Fibroblast of upper back skin (primary cell): ENCODE results near the gene TEX26.

Experiments used
- DNase-seq: peaks from one replicate; pipeline ENCODE4 v3.0.0-alpha.2; 2013

The TEX26 gene

DNA sequence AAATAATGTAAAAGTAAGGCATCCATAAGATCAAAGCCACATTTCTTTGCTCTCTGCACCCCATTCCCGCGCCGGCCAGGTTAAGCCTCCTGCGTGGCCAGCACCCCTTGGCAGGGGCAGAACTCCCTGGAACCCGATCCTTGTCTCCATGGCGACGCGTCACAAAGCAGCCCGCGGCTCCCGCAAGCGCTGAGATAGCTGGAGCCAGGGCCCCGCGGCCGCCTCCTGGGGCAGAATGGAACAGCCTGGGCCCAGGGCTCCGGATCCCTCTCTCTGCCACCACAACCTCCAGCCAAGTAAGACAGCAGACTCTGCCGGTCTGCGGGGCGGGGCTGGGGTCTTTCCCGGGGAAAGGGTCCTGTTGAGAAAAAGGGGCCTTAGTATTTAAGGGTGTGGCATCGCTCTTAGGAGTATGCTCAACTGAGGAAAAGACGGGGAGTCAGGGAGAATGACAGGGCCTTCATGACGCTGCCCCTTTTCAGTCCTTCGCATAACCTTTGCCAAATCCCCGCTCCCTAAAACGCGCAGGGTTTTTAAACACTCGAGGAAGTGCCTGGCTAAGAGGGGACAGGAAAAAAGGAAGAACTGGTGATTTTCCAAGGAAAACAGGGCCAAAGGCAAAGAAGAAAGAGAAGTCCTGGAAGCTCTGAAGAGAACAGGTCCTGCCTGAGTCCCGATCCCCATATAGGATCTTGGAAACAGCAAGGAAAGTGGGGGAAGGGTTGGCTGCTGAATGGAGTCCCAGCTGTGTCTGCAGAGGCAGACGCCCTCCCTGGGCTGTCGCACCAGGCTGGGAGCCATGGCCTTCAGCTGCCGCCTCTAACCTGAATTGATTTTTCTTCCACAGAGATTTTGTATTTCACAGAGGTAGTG, at the start of gene TEX26:
TEX26 (plus strand) TSS at position 176 of the 873 bp plus-strand sequence; CDS start at position 236, 60 bp downstream.
- no peak for DNase-seq

DNA sequence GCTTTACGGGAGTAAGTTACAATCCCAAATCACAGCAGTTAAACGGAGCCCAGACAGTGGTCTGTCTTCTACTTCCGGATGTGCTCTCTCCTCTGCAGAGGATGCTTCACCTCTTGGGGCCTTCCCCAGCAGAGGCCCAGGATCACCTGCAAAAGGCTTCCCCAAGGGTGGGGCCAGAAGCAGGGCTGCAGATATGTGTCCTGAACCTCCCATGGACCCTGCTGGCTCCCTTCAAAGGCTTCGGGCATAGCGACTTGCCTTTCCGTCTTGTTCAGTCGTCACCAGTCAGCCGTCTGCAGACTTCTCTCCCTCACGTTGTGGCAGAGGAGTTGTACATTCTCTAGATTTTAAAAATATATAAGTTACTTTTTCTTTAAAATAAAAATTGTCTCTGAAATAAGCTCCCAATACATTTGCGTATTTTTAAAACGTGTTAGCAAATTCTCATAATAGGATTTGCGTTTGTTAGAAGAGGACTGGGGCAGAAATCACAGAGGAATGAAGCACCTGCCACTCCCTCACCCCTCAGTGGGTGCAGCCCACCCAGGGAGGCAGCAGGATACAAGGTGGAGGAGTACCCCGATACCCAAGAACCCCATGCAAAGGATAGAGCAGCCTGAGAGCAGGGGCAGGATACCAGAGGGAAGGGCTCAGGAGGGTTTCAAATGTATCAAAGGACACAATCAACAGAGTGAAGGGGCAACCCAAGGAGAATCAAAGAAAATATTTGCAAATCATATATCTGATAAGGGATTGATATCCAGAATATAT, 49.3 kb upstream of the TEX26 start:
- no peak for DNase-seq

DNA sequence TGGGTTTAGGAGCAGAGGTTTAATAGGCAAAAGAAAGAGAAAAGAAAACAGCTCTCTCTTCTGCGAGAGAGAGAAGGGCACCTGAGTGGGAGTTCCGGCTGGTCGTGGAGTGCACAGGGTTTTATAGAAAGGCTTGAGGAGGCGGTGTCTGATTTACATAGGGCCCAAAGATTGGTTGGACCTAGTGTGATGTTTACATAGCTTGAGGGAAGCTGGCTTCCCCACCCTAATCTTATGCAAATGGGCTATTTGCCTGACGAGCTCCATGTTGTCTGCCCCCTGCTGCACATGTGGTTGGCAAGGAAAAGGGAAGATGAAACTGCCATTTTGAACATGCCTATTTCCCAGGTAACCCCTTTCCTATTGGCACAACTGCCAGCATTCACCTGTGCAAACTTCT, 47.9 kb upstream of the TEX26 start:
- no peak for DNase-seq

DNA sequence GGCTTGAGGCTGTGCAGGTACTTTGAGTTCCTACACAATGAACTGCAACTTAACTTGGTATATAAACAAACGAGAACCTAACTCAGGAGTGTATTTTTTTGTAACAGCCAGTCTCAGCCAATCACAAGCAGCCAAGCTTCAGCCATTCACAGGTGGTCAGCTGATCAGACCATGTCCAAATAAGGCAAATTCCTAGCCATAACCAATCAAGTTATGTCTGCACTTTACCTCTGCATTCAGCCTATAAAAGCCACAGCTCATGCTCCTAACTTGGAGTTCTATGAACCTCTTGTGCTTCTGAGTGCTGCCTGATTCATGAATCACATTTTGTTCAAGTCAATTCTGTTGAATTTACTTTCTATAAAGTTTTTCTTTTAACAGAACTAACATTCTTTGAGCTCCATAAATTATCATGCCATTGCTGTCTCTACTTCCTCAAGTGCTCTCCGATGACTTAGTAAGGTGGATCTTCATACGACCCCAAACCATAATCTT, 43.2 kb upstream of the TEX26 start:
- DNase-seq: no peak

DNA sequence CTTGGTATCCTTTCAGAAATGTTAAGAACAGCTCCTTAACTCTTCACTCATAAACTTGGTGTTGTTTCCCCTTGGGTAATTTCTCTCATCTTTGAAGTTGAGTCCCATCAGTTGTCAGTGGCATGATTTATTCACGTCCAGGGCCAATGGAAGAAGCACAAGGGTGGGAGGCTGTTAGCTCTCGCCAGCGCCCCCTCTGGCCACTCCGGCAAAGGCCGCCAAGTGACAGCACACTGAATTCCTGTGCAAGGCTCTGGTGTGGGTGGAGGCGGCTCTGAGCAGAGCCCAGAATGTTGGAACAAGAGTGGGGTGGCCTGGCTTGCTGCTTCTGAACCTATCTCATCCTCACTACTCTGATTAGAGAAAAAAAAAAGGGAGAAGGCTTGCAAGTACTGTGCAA, 39.5 kb upstream of the TEX26 start:
- peak; percentile 62 for DNase-seq

DNA sequence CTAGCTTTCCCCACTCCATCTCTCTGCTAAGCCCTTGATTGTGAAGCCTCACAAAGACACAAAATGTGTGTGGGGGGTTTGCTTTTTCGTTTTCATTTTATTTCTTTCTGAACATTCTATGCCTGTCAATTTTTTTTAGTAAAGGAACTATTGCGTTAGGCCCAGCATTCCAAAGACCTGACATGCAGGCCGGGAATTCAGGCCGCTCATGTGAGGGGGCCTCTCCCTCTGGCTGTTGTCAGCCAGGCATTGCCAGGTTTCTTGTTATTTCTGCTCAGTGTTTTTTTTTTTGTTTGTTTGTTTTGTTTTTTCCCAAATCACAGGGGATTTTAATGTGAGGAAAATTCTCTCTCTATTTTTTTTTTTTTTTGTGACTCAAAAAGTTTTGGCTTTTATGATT, 36.7 kb upstream of the TEX26 start:
- peak; percentile 90 for DNase-seq

DNA sequence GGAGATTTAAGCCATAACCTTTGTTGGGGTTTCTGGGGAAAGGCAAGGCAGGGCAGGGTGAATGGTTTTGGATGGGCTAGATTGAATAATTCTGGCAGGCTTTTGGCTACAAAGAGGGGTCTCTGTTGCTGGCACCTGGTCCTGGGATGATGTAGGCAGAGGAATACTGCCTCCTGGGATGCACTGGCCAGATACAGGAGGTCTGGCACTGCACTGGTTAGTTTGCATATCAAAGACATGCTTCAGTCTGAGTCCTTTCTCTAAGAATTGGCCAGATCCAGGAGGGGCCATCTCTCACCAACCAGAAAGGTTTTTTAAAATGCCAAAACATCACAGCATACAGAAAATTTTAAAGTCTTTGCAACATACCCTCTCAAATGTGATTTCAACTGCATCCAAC, 34.4 kb upstream of the TEX26 start:
- DNase-seq: no peak

DNA sequence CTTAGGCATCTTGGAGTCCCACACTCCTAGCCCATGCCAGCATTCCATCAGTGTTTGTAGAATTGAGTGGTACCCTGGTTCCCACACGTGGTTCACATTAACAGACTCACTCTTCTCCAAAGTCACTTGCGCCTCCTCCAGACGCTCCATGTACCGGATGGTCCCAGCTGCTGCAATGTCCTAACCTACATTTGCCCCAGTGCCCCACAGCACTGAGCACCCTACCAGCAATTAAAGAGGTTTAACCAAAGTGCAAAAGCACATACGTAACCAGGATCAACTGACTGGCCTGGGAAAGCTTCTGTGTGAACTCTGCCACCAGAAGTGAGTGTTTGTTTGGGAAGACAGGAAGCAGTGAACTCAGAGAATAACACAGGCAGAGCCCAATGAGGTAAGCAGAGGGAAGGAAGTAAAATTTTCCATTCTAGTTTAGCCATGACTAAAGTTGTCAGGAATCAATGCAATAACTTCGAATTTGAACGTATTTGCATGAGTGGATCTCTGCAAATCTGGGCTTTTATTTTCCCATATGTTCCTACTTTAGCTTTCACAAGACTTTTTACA, 33.7 kb upstream of the TEX26 start:
- peak; percentile 83 for DNase-seq

DNA sequence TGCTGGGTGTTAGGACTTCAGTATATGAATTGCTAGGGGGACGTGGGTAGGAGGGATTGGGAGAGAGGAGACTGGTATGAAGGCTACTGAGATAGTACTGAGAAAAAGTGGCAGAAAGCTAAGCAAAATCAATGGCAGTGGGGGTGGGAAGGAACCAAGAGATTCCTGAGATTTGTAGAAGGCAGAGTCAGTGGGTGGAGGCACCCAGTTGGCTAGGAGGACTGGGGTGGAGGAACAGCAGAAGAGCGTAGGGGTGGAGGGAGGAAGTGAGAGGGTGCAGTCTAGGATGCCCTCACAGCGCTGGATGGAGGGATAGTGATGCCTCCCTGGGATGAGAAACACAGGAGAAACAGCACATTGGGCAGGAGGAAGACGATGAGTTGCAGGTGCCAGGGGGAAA, 32.0 kb upstream of the TEX26 start:
- DNase-seq: no peak

DNA sequence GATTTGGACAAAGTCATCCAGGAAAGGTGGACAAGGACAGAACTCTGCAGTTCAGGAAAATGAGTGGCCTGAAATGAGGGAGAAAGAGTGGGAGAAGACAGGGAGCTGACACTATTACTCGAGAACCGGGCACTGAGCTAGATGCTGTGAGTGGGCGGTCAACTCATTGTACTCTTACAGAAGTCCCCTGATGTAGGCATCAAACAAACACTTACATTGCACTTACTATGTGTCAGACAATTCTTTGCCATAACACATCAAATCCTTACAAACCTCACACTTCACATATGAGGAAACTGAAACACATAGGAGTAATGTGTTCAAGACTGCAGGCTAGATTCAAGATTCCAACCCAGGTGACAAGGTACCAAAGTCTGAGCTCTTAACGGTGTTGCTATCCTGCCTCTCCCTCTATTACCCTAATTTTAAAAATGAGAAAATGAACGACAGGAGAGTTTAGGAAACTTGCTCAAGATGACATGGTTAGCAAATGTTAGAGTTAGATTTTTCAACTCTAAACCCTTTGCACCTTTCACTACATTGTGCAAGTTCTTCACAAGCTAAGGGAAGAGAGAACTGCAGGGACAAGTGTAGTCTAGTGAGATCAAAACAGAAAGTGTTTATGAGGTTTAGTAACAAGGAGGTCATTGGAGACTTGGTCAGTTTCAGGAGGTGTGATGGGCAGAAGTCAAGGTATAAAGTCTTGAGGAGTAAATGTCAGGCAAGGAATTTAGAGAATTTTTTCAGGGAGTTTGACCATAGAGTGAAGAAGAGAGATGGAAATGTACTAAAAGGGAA, 31.3 kb upstream of the TEX26 start:
- DNase-seq: no peak

DNA sequence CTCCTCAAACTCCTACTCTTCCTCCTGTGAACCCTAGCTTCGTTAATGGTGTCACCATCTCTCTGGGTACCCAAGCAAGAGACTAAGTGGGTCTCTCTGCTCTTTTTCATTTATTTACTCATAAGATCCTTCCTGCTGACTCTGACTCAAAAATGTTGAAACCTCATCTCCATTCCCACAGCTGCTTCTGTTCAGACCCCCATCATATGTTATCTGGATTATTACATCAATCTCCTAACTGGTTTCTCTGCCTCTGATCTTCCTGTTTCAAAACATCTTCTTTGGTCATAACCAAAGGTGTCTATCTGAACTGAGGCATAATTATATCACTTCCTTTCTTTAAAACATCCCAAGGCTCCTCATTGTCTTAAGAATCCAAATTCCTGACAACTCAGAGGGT, 28.4 kb upstream of the TEX26 start:
- DNase-seq: no peak

DNA sequence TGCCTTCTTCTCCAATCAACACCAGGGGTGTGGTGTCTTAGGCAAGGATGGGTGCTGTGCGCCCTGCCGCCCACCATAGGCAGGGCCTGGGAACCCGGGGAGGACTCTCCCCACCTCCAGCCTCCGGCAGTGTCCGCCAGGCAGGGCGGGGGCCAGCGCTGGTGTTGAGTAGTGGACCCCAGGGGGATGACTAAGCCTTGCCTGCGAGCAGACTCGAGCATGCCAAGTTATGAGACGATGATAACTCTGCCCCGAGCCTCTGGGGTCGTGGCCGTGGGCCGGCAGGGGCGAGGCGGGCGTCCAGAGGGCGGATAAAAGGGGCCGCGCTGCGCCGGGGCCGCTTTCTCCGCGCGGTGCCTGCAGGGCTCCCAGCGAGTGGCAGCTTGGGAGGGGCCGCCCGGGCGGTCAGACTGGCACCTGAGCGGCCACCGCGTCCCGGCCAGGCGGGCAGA, 26.5 kb upstream of the TEX26 start, which contains the start of gene MEDAG:
MEDAG (plus strand) TSS at position 340 of the 452 bp plus-strand sequence. CDS start 245 bp downstream, outside the sequence.
- peak; percentile 77 for DNase-seq

DNA sequence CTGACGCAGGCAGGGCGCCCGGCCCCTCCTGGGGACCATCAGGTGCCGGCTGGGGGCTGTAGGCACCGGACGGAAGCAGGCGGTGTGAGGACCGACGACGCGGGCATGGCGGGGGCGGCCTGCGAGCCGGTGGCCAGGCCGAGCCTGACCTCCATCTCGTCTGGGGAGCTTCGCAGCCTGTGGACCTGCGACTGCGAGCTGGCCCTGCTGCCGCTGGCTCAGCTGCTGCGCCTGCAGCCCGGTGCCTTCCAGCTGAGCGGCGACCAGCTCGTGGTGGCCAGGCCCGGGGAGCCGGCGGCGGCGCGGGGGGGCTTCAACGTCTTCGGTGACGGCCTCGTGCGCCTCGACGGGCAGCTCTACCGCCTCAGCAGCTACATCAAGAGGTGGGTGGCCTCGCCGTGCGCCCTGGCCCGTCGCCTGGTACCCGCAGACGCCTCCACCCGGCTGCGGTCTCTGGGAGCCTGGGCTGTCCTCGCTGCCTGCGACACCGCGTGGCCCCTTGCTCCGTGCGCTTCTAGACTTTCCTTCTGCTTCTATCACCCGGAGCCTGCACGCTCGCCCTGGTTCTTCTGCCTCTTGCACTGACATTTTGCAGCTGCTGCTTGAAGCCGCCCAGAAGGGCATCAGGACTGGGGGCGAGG, 25.9 kb upstream of the TEX26 start:
- no peak for DNase-seq

DNA sequence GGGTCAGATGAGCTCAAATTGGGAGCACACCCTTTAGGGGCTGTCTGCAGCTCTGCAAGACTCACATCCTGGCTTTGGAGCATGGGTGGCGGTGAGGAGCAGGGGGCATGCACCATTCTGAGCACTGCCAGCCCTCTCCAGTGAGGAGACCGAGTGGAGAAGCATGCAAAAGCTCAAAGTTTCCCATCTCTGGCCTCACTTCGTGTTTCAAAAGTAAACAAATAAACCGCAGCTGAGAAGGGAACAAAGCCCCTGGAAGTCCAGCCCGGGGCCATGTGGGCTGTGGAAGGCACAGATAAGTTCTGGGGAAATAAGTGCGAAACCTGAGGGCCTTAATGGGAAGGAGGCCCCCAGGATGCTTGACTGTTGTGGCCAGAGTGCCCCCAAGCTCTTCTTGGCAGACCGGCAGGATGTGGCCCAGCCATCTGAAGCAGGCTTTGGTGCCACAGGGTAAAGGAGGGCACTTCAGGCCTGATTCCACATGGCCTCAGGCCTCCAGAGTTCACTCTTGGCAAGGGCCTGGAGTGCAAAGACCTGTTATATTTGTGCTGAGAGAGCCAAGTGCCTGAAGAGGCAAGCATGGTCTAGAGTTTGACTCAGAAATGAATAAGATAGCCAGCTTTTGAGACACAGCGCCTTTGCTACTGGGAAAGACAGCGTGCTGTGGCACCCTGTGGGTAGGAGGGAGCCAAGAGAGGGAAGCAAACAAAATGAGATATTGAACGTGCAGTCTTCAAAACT, 25.2 kb upstream of the TEX26 start:
- no peak for DNase-seq

DNA sequence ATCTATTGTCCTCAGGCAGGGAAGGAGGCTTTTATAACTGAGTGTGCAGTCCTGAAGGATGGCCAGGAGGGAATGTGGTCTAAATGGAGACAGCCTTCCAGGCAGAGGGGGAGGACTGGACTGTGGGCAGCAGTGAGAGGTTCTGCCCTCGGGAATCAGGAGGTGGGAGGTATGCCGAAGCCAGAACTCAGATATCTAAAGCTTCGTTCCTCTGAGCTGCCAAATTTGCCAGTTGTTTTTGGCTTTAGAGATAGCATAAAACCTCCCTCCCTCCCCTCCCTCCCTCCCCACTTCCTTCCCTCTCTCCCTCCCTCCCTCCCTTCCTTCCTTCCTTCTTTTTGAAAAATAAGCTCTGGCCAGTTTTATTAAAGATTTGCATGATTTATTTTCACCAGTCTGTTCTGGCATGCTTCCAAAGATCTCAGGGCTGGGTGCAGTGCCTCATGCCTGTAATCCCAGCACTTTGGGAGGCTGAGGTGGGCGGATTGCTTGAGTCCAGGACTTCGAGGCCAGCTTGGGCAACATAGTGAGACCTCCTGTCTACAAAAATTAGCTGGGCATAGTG, 24.0 kb upstream of the TEX26 start:
- DNase-seq: peak; percentile 62

DNA sequence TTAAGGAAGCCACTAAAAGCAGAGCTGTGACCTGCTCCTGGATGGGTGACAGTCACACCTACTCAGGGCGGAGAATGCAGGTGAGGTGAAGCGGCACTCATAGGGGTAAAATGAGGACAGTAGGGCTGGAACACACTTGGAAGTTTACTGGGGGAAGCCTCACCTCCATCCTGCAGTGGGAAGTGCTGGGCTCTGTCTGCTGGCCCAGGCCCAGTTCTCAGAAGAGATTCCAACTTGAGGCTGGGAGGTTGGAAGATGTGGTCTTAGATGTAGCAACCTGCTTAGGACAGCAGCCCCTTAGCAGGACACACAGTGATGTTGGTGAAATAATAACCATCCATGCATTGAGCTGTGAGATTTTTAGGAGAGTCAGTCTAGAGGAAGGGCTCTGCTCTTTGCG, 21.8 kb upstream of the TEX26 start:
- no peak for DNase-seq

DNA sequence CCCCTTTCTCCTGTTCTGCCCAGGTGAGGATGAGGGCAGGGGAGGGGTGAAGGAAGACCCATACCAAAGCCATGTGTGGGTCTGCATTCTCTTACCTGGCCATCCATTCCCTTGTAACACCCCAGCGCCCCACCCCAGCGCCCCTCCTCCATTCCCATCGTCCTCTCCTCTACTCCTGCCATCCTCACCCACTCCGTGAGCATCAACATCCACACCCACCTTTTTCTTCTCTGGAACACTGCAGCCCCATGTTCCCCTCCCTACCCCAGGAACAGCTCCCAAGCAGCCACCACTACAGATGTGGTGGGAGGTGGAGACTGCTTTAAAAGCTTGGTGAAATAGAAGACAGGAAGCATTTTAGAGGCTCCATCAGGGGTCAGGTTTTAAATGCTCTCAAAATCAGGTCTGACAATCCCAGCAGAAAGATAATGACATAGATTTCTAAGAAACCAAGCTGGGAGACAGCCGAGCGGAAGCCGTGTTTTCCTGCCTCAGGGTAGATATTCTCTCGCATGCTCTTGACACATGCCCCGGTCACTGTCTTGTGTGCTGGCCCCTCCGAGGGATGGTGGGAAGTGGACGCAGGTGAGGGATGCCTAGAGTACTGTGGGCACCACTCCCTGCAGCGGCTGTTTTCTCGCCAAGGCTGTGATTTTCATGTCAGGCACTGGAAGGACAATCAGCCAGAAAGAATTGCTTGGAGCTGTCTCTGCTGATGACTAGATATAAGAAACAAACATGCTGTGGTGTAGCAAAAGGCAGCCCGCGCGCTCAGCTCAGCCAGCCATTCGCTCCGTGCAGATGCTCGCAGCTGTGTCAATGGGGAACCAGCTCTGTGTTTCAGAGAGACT, 16.5 kb upstream of the TEX26 start:
- DNase-seq: no peak

DNA sequence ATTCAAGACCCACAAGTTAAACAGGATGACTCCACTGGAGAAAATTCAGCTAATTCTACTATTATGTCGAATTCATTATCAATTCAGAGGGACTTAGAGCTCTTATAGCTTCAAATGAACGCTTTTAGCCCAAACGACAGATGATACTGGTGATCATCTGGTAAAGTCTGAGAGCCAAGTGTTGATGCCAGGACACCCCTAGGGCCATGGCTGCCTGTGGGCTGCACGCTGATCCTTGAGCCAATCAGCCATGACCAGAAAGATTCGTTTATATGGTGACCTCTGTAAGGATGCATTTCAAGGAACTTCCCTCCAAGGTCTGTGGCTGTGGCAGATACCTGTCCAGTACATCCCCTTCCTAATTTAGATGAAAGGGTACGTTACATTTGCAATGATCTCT, 15.5 kb upstream of the TEX26 start:
- no peak for DNase-seq

DNA sequence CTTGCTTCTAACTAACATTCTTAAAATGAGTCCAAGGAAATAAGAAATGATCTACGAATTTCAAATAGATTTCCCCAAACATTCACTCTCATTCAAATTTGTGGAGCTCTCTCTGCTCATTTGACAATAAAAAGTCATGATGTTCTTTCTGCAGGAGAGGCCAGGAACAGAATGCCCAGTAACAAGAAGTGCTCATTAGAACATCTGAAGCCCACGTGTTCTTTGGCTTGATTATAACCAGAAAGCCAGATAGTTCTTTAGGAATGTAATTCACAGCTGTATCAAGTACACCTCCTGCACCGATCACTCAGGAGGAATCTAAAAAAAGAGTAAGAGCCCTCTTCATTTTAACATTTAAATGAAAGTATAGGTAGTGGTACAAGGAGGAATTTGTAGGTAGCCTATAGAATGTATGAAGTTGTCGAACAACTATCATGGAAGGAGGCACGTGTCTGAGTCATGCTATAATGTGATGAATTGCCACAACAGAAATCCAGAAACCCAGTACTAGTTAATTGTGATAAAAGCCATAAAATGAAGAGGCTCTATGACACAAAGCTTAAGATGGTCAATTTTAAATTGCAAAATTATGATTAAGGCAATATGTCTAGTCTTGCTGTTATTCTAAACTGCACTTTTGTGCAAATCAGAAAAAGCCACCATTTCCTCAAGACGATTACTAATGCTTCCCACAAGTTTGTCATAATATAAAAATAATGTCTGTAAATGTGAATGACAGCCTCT, 13.6 kb upstream of the TEX26 start:
- peak; percentile 33 for DNase-seq
